ENCODE data around the gene PIP4P1.

- TF ChIP-seq CTCF (conservative IDR thresholded peaks at IDR 0.05; ENCODE audit: low read depth, low read length) (no peak), EZH2 (IDR thresholded peaks at IDR 0.05; ENCODE audit: borderline replicate concordance, low read depth, low read length, poor library complexity, severe bottlenecking) (no peak)
These were observed 29.3 kb upstream of the PIP4P1 start for GRCh38 chr14:20490563-20490962.

All from A673 (cell line).